ENCODE results near the gene NCR1.
"Not testable (repeated sequence)": the region's sequence is repeated elsewhere in the genome, so short reads cannot be mapped to it uniquely, and the experiment has no call there.

NCR1 gene

DNA sequence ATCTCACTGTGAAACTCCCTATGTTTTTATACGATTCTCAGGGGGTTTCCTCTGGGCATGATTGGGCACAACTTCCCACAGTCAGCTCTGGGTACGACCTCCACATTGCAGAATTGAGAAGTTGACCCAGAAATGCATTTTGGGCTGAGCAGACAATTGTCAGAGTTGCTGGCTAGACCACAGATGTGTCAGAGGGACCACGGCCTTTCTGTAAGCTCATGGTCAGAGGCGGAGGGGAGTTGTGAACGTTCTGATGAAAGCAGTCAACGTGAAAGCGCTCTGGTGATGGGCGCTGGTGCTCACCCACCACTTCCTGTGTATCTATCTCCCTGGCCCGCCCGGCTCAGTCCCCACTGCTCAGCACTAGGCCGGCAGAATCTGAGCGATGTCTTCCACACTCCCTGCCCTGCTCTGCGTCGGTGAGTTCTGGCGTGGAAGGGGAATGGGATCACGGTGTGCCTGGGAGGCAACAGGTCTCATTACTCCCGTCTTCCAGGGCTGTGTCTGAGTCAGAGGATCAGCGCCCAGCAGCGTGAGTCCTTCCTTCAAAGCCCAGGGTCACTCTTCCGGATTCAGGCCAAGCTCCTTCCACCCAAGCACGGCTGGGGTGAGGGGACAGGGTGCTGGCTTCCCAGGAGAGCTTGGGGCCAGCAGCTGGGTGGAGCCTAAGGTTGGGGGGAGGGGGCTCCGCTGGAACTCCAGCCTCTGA is at the start of gene NCR1:
Gene NCR1 (plus strand): TSS at position 346 of the 709 bp plus-strand sequence. CDS start 40 bp downstream, at position 386.
- no peak within 1 kb of the TSS for H3K27ac ChIP-seq (ENCODE audit: low read depth, low read length)
- no peaks in the 10 kb centered on the region for H3K4me1 ChIP-seq (ENCODE audit: control insufficient read depth, insufficient read depth, low read length)
- H3K27me3 ChIP-seq (ENCODE audit: control insufficient read depth, insufficient read depth, low read length) = no peaks in the 10 kb centered on the region
- no peak within 1 kb of the TSS for H3K9ac ChIP-seq (ENCODE audit: low read length)
- H3K36me3 ChIP-seq (ENCODE audit: control insufficient read depth, insufficient read depth, low read length) = no peaks in the 10 kb centered on the region
- no peak within 1 kb of the TSS for H3K4me3 ChIP-seq (ENCODE audit: low read length)

DNA sequence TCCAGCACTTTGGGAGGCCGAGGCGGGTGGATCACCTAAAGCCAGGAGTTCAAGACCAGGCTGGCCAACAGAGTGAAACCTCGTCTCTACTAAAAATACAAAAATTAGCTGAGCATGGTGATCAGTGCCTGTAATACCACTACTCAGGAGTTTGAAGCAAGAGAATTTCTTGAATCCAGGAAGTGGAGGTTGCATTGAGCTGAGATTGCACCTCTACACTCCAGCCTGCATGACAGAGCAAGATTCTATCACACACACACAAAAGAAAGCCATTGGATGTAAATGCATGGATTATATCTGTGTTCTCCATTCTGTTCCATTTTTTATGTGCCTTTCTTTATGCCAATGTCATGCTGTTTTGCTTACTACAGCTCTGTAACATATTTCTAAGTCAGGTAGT is 47.5 kb upstream of the NCR1 start:
- H3K36me3 ChIP-seq (ENCODE audit: control insufficient read depth, insufficient read depth, low read length); H3K4me1 ChIP-seq (ENCODE audit: control insufficient read depth, insufficient read depth, low read length); H3K4me3 ChIP-seq (ENCODE audit: low read length); H3K27ac ChIP-seq (ENCODE audit: low read depth, low read length); H3K9ac ChIP-seq (ENCODE audit: low read length); H3K27me3 ChIP-seq (ENCODE audit: control insufficient read depth, insufficient read depth, low read length): not testable (repeated sequence)

- H3K4me3 ChIP-seq (ENCODE audit: low read length); H3K27me3 ChIP-seq (ENCODE audit: control insufficient read depth, insufficient read depth, low read length); H3K27ac ChIP-seq (ENCODE audit: low read depth, low read length); H3K9ac ChIP-seq (ENCODE audit: low read length); H3K4me1 ChIP-seq (ENCODE audit: control insufficient read depth, insufficient read depth, low read length); H3K36me3 ChIP-seq (ENCODE audit: control insufficient read depth, insufficient read depth, low read length): not testable (repeated sequence)
Observed at GRCh38 chr19:54859421-54859820, 46.5 kb upstream of the NCR1 start.

DNA sequence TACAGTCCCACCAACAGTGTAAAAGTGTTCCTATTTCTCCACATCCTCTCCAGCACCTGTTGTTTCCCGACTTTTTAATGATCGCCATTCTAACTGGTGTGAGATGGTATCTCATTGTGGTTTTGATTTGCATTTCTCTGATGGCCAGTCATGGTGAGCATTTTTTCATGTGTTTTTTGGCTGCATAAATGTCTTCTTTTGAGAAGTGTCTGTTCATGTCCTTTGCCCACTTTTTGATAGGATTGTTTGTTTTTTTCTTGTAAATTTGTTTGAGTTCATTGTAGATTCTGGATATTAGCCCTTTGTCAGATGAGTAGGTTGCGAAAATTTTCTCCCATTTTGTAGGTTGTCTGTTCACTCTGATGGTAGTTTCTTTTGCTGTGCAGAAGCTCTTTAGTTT is 42.5 kb upstream of the NCR1 start:
- H3K4me3 ChIP-seq (ENCODE audit: low read length); H3K9ac ChIP-seq (ENCODE audit: low read length); H3K36me3 ChIP-seq (ENCODE audit: control insufficient read depth, insufficient read depth, low read length); H3K27me3 ChIP-seq (ENCODE audit: control insufficient read depth, insufficient read depth, low read length); H3K4me1 ChIP-seq (ENCODE audit: control insufficient read depth, insufficient read depth, low read length); H3K27ac ChIP-seq (ENCODE audit: low read depth, low read length): not testable (repeated sequence)

- no peaks in the 10 kb centered on the region for H3K36me3 ChIP-seq (ENCODE audit: control insufficient read depth, insufficient read depth, low read length)
- no peaks in the 10 kb centered on the region for H3K4me1 ChIP-seq (ENCODE audit: control insufficient read depth, insufficient read depth, low read length)
- no peak overlapping the region for H3K9ac ChIP-seq (ENCODE audit: low read length)
- H3K27ac ChIP-seq (ENCODE audit: low read depth, low read length) = no peak overlapping the region
- H3K27me3 ChIP-seq (ENCODE audit: control insufficient read depth, insufficient read depth, low read length) = no peaks in the 10 kb centered on the region
- no peak overlapping the region for H3K4me3 ChIP-seq (ENCODE audit: low read length)
Observed at GRCh38 chr19:54871696-54872095, 34.3 kb upstream of the NCR1 start.

DNA sequence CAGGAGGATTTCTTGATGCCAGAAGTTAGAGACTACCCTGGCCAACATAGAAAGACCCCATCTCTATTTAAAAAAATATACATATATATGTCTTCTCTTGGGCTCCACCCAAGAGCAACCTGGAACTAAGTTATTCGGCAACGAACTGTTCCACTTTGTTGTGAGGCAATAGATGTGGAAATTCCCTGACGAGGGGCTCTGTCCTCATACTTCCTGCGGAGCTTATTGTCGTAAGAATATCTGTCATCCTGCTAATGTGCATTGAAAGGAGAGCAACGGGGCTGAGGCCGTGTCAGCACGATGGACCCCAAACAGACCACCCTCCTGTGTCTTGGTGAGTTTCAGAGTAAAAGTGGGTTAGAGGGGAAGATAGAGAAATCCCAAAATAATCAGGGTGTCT is 32.0 kb upstream of the NCR1 start, which contains the start of gene FCAR:
Gene FCAR (plus strand): TSS at position 246 of the 400 bp plus-strand sequence. CDS start 55 bp downstream, at position 301.
- Histone ChIP-seq H3K4me3 (ENCODE audit: low read length) (no peak within 1 kb of the TSS), H3K9ac (ENCODE audit: low read length) (no peak within 1 kb of the TSS), H3K27ac (ENCODE audit: low read depth, low read length) (no peak within 1 kb of the TSS), H3K4me1 (ENCODE audit: control insufficient read depth, insufficient read depth, low read length) (no peaks in the 10 kb centered on the region), H3K36me3 (ENCODE audit: control insufficient read depth, insufficient read depth, low read length) (no peaks in the 10 kb centered on the region), H3K27me3 (ENCODE audit: control insufficient read depth, insufficient read depth, low read length) (no peaks in the 10 kb centered on the region)

DNA sequence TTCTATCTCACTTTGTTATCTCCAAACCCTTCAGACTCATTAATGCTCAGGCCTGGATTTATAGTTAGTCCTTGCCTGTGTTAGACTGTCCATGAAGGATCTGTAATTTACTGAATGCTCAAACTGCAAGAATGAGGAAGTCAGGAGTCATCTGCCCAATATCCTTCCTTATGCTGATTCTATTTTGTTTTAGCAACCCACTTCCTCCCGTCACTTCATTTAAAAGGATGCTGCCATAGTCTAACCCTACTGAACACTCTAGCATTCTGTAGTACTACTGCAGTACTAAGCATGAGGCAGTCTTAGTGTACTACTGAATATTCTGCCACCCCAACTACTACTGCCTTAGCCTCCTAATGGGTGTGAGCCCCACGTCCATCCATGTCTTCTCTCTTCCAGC is 30.4 kb upstream of the NCR1 start:
- Histone ChIP-seq H3K9ac (ENCODE audit: low read length) (no peak overlapping the region), H3K4me1 (ENCODE audit: control insufficient read depth, insufficient read depth, low read length) (no peaks in the 10 kb centered on the region), H3K36me3 (ENCODE audit: control insufficient read depth, insufficient read depth, low read length) (no peaks in the 10 kb centered on the region), H3K27ac (ENCODE audit: low read depth, low read length) (no peak overlapping the region), H3K4me3 (ENCODE audit: low read length) (no peak overlapping the region), H3K27me3 (ENCODE audit: control insufficient read depth, insufficient read depth, low read length) (no peaks in the 10 kb centered on the region)

GRCh38 chr19:54877471-54877870 is 28.5 kb upstream of the NCR1 start:
- Histone ChIP-seq H3K9ac (ENCODE audit: low read length) (no peak overlapping the region), H3K36me3 (ENCODE audit: control insufficient read depth, insufficient read depth, low read length) (no peaks in the 10 kb centered on the region), H3K4me1 (ENCODE audit: control insufficient read depth, insufficient read depth, low read length) (no peaks in the 10 kb centered on the region), H3K4me3 (ENCODE audit: low read length) (no peak overlapping the region), H3K27ac (ENCODE audit: low read depth, low read length) (no peak overlapping the region), H3K27me3 (ENCODE audit: control insufficient read depth, insufficient read depth, low read length) (no peaks in the 10 kb centered on the region)

DNA sequence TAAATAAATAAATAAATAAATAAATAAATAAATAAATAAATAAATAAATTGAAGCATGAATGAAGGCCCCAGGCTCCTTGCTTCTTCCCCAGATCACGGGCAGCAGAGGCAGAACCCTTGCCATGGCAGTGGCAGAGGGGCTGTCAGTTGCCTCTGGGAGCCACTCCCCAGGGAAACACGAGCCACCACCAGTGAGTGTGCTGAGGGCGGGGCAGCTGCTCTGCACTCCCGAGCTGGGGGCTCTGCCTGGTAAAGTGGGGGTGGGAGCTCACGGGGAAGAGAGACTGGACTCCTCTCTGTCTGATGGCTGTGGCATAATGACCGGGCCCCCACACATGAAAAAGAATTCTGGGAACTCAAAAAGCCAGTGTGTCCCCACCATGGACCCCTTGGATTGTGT is 24.1 kb upstream of the NCR1 start:
- H3K27me3 ChIP-seq (ENCODE audit: control insufficient read depth, insufficient read depth, low read length) = no peaks in the 10 kb centered on the region
- no peak overlapping the region for H3K27ac ChIP-seq (ENCODE audit: low read depth, low read length)
- H3K4me3 ChIP-seq (ENCODE audit: low read length) = no peak overlapping the region
- no peak overlapping the region for H3K9ac ChIP-seq (ENCODE audit: low read length)
- H3K4me1 ChIP-seq (ENCODE audit: control insufficient read depth, insufficient read depth, low read length) = no peaks in the 10 kb centered on the region
- H3K36me3 ChIP-seq (ENCODE audit: control insufficient read depth, insufficient read depth, low read length) = no peaks in the 10 kb centered on the region

- H3K4me1 ChIP-seq (ENCODE audit: control insufficient read depth, insufficient read depth, low read length) = no peaks in the 10 kb centered on the region
- H3K27ac ChIP-seq (ENCODE audit: low read depth, low read length) = no peak overlapping the region
- H3K9ac ChIP-seq (ENCODE audit: low read length) = no peak overlapping the region
- H3K4me3 ChIP-seq (ENCODE audit: low read length) = no peak overlapping the region
- no peaks in the 10 kb centered on the region for H3K36me3 ChIP-seq (ENCODE audit: control insufficient read depth, insufficient read depth, low read length)
- no peaks in the 10 kb centered on the region for H3K27me3 ChIP-seq (ENCODE audit: control insufficient read depth, insufficient read depth, low read length)
Observed at GRCh38 chr19:54882758-54883157, 23.2 kb upstream of the NCR1 start.

DNA sequence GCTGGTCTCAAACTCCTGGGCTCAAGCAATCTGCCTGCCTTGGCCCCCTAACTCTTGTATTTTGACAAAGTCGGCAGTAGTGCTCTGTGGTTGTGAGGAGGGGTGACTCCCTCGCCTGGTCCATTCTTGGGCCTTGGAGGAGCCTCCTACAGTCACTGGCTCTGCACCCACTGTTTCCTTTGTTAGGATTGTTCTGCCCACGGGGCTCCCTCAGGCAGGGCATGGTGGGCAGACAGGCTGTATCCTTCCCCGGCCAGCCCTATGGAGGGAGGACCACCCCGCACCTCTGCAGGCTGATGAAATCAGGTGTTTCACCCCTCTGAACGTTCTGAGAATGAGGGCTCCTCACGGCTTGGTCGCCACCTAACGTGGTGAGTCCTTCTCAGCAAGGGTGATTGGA is 22.7 kb upstream of the NCR1 start:
- no peak overlapping the region for H3K27ac ChIP-seq (ENCODE audit: low read depth, low read length)
- no peaks in the 10 kb centered on the region for H3K27me3 ChIP-seq (ENCODE audit: control insufficient read depth, insufficient read depth, low read length)
- H3K36me3 ChIP-seq (ENCODE audit: control insufficient read depth, insufficient read depth, low read length) = no peaks in the 10 kb centered on the region
- no peak overlapping the region for H3K4me3 ChIP-seq (ENCODE audit: low read length)
- no peak overlapping the region for H3K9ac ChIP-seq (ENCODE audit: low read length)
- H3K4me1 ChIP-seq (ENCODE audit: control insufficient read depth, insufficient read depth, low read length) = no peaks in the 10 kb centered on the region

DNA sequence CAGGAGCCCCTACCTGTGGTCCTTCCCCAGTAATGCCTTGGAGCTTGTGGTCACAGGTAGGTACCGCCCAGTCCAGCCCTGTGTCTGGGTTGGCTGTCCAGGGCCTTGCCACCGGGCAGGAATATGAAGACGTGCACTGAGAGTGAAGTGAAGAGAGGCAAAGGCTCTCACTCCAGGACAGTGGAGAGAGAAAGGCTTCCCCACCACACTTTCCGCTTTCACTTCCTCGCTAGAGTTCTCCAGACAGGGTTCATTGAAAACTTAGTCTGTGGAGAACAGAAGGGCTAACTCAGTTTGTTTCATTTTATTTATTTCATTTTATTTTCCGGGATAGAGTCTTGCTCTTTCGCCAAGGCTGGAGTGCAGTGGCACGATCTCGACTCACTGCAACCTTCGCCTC is 17.7 kb upstream of the NCR1 start:
- Histone ChIP-seq H3K27ac (ENCODE audit: low read depth, low read length) (no peak overlapping the region), H3K9ac (ENCODE audit: low read length) (no peak overlapping the region), H3K4me3 (ENCODE audit: low read length) (no peak overlapping the region), H3K36me3 (ENCODE audit: control insufficient read depth, insufficient read depth, low read length) (no peaks in the 10 kb centered on the region), H3K4me1 (ENCODE audit: control insufficient read depth, insufficient read depth, low read length) (no peaks in the 10 kb centered on the region), H3K27me3 (ENCODE audit: control insufficient read depth, insufficient read depth, low read length) (no peaks in the 10 kb centered on the region)

DNA sequence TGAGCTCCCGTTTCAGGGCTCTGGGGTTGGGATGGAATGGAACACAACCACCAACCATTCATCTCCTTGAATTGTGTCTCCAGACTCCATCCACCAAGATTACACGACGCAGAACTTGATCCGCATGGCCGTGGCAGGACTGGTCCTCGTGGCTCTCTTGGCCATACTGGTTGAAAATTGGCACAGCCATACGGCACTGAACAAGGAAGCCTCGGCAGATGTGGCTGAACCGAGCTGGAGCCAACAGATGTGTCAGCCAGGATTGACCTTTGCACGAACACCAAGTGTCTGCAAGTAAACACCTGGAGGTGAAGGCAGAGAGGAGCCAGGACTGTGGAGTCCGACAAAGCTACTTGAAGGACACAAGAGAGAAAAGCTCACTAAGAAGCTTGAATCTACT is 16.4 kb upstream of the NCR1 start:
- H3K27ac ChIP-seq (ENCODE audit: low read depth, low read length) = no peak overlapping the region
- no peaks in the 10 kb centered on the region for H3K4me1 ChIP-seq (ENCODE audit: control insufficient read depth, insufficient read depth, low read length)
- H3K4me3 ChIP-seq (ENCODE audit: low read length) = no peak overlapping the region
- no peaks in the 10 kb centered on the region for H3K36me3 ChIP-seq (ENCODE audit: control insufficient read depth, insufficient read depth, low read length)
- no peak overlapping the region for H3K9ac ChIP-seq (ENCODE audit: low read length)
- no peaks in the 10 kb centered on the region for H3K27me3 ChIP-seq (ENCODE audit: control insufficient read depth, insufficient read depth, low read length)

Data from rectal smooth muscle tissue (tissue), 1 donor.